Adrenal gland (tissue), 12 donors: ENCODE results near the gene TNKS1BP1. TPM values are rescaled to one million over a fixed set of nuclear protein-coding genes. Genes with fewer than 3 reads are reported as not detected.

Experiments
- DNase-seq, 7 donors: peaks; one replicate each; pipeline ENCODE4 v3.0.0-alpha.2; 2019 to 2020
- H3K27ac ChIP-seq, 5 donors: fragments of 200-600 bp; sonication (generic) in 4 of 5; 1 replicate in 3 of 5; 2 replicates in 2 of 5; pipeline versions ENCODE4 v1.5.1 to v1.8.0; 2016 to 2020; ENCODE audit warnings: mild to moderate bottlenecking in 1 of 5
- H3K27me3 ChIP-seq: fragments of 200-600 bp; 2 replicates; pipeline ENCODE4 v1.8.0; 2021
- H3K36me3 ChIP-seq, 2 donors: fragments of 200-600 bp; replicated peaks in 1 of 2; 1 replicate in 1 of 2; 2 replicates in 1 of 2; pipeline versions ENCODE4 v1.5.1 to v1.8.0; 2018 to 2022
- H3K4me1 ChIP-seq, 2 donors: fragments of 200-600 bp; replicated peaks in 1 of 2; 1 replicate in 1 of 2; 2 replicates in 1 of 2; pipeline versions ENCODE4 v1.5.1 to v1.8.0; 2018 to 2021
- H3K4me3 ChIP-seq, 4 donors: fragments of 200-600 bp; sonication (generic) in 3 of 4; one replicate each; pipeline ENCODE4 v1.5.1; 2016 to 2018
- H3K9me3 ChIP-seq, 3 donors: fragments of 200-600 bp; sonication (generic) in 1 of 3; replicated peaks in 1 of 3; 1 replicate in 2 of 3; 2 replicates in 1 of 3; pipeline versions ENCODE4 v1.5.1 to v1.8.0; 2016 to 2021
- CTCF ChIP-seq, 6 experiments: fragments of 450-650 bp in 4 of 6; fragments of 200-600 bp in 2 of 6; sonication (generic) in 1 of 6; IDR thresholded peaks; 1 replicate in 5 of 6; 2 replicates in 1 of 6; pipeline versions ENCODE4 v1.5.1 to v1.8.0; 2016 to 2021; ENCODE audit warnings: antibody characterized with exemption in 6 of 6, mild to moderate bottlenecking in 2 of 6, moderate library complexity in 1 of 6
- POLR2A ChIP-seq, 2 donors: fragments of 450-650 bp; IDR thresholded peaks; one replicate each; pipeline ENCODE4 v1.6.1; 2017; ENCODE audit warnings: antibody characterized with exemption in 2 of 2, mild to moderate bottlenecking in 2 of 2, moderate library complexity in 1 of 2
- WGBS, 4 donors: extraction: QIAGEN DNeasy Blood & Tissue Kit in 2 of 4; methylation state at CpG; one replicate each; pipeline versions ENCODE4 v1.1.5 to v1.1.7; 2013 to 2017; 5-methylcytosine and 5-hydroxymethylcytosine counted together
- intact Hi-C, 2 donors: fragments of 100-400 bp; cut with DNase I; formaldehyde crosslinking; loops; one replicate each; pipeline versions ENCODE4 v1.14.1 to v1.15.0; 2022 to 2023
- polyA plus RNA-seq, 3 donors: library from polyadenylated mRNA; stranded (reverse); fragments of 200-250 nt in 2 of 3; fragments of 350-450 nt in 1 of 3; fragmentation: Illumina TruSeq in 1 of 3; extraction: RNeasy Lipid Tissue Mini Kit (QIAGEN cat#74804) in 1 of 3; gene quantifications; one replicate each; pipeline ENCODE4 v1.2.3, GENCODE V29; 2013 to 2014
- total RNA-seq, 9 donors: library from RNA; depleted of rRNA in 4 of 9; stranded (reverse); fragments of >200 nt in 4 of 9; fragments of 120-200 nt in 1 of 9; fragmentation: NEBNext Ultra II Directional in 1 of 9; extraction: Animal tissue kit (Norgen Biotek cat#: 25700) in 1 of 9; gene quantifications; one replicate each; pipeline versions ENCODE4 v1.1.0 to v1.2.4, GENCODE V29; 2013 to 2023
- donor health status: healthy with polysubstance abuse.
- donor health status: Bipolar disorder and iron deficiency.
- donor health status: DM: yes; HTN: yes; CAD: no.
- donor health status: DM: no; HTN: no; CAD: no.
- donor health status: DM: no; HTN: no; CAD: no.
- donor health status: DM: yes; HTN: yes; CAD: no.

TNKS1BP1 gene
- total and polyA plus RNA-seq, 12 donors = 24.5 to 338 (median 140) TPM

- Histone ChIP-seq H3K4me1 (peaks cover 63 to 89% of the 10 kb centered on the region in 2 donors), H3K4me3 (no peak overlapping the region), H3K27ac (no peak overlapping the region), H3K36me3 (peaks cover 0 to 24% of the 10 kb centered on the region in 2 donors), H3K27me3 (no peaks in the 10 kb centered on the region), H3K9me3 (no peaks in the 10 kb centered on the region)
- TF ChIP-seq CTCF (IDR thresholded peaks at IDR 0.05) = no peak
- TF ChIP-seq POLR2A (IDR thresholded peaks at IDR 0.05) = no peak
- intact Hi-C loops = no loop called here
- no peak for DNase-seq
- WGBS, 4 donors = 75 to 84% (median 81%) methylated on average over 7 of the region's 7 CpGs
These were observed 17.0 kb downstream of the TNKS1BP1 start for GRCh38 chr11:57307666-57308270.

DNA sequence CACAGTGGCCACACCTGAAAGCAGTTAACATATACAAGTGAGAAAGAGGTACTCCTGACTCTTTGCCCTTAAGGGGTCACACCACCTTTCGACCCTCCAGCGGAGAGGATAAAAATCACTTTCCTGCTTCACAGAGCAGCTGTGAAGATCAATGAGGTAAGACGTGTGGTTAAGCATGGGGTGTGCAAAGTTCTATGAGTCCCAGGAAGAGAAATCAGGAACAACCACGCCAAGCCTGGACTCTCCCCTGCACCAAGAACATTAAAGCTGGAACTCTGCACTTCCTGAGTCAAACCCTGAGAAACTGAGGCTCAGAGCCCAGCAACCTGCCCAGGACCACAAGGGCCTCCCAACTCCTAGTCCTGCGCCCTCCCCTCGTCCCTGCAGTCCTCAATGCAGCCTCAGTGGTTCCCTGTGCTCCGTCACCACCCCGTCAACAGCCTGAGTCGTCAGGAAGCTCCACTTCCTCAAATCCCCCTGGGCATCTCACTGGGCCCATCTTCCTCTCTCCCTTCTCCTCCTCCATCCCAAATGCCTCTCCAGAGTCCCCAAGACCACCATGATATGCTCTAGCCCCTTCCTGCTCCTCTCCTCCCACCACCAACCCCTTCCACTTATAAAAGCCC is 17.7 kb downstream of the TNKS1BP1 start:
- Histone ChIP-seq H3K9me3 (no peaks in the 10 kb centered on the region), H3K36me3 (peaks cover 0 to 24% of the 10 kb centered on the region in 2 donors), H3K4me3 (no peak overlapping the region), H3K4me1 (peaks cover 56 to 82% of the 10 kb centered on the region in 2 donors), H3K27me3 (no peaks in the 10 kb centered on the region), H3K27ac (no peak overlapping the region)
- no peak for TF ChIP-seq CTCF (IDR thresholded peaks at IDR 0.05)
- no peak for TF ChIP-seq POLR2A (IDR thresholded peaks at IDR 0.05)
- no peak for DNase-seq
- intact Hi-C loops = no loop called here
- WGBS, 4 donors = 65 to 84% (median 76%) methylated on average over 9 of the region's 9 CpGs

- 81 to 87% (median 84%) methylated on average over 15 of the region's 15 CpGs for WGBS, 4 donors
- no peak overlapping the region for H3K4me3 ChIP-seq
- no peak for TF ChIP-seq POLR2A (IDR thresholded peaks at IDR 0.05)
- H3K27me3 ChIP-seq = no peaks in the 10 kb centered on the region
- DNase-seq = no peak
- peak overlapping the region in 2 of 5 donors; percentile 15 to 62 for H3K27ac ChIP-seq
- peaks cover 51 to 74% of the 10 kb centered on the region in 2 donors for H3K4me1 ChIP-seq
- intact Hi-C loops = no loop called here
- peaks cover 0 to 31% of the 10 kb centered on the region in 2 donors for H3K36me3 ChIP-seq
- H3K9me3 ChIP-seq = no peaks in the 10 kb centered on the region
These were observed 18.4 kb downstream of the TNKS1BP1 start for GRCh38 chr11:57306161-57306876.

DNA sequence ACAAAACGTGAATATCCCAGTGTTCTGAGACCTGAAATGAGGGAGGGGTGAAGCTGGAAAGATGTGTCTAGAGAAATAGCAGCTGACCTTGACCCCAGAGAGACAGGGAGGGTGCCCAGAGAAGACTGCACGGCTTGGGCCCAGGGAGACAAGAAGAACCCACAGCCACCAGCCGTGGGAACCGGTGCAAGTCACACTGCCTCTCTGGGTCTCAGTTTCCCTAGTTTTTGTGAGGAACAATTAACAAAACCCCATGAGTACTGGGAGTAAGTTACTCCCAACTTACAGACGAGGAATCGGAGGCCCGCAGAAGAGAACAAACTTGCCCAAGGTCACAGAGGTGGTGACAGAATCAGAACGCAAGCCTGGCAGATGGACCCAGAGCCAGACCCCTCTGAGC is 19.2 kb downstream of the TNKS1BP1 start:
- TF ChIP-seq POLR2A (IDR thresholded peaks at IDR 0.05) (no peak), CTCF (IDR thresholded peaks at IDR 0.05) (no peak)
- Histone ChIP-seq H3K4me3 (no peak overlapping the region), H3K9me3 (no peaks in the 10 kb centered on the region), H3K27me3 (no peaks in the 10 kb centered on the region), H3K36me3 (peaks cover 0 to 39% of the 10 kb centered on the region in 2 donors), H3K27ac (peak overlapping the region in 2 of 5 donors; percentile 15 to 62), H3K4me1 (peaks cover 47 to 66% of the 10 kb centered on the region in 2 donors)
- peak in 1 of 7 donors; percentile 49 for DNase-seq
- WGBS, 4 donors = 38 to 59% (median 50%) methylated on average over 8 of the region's 8 CpGs
- intact Hi-C loops = no loop called here
